ENCODE data around the gene PCSK5.
"Not testable (repeated sequence)": the region's sequence is repeated elsewhere in the genome, so short reads cannot be mapped to it uniquely, and the experiment has no call there.

Gene PCSK5

DNA sequence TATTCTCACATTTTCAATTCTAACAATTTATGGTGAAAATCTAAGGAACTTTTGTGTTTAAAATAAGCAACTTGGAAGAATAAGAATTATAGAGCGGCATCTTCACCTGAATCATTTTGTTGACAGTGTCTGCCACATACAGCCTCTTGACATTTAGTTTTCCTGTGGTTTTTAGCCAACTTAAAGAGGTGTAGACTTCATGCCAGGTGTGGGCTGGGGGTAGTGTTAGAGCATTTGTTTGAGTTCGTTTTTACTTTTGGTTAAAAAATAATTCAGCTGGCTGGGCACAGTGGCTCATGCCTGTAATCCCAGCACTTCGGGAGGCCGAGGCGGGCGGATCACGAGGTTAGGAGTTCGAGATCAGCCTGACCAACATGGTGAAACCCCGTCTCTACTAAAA is 72.8 kb downstream of the PCSK5 start:
- not testable (repeated sequence) for DNase-seq (ENCODE audit: low spot score)

DNA sequence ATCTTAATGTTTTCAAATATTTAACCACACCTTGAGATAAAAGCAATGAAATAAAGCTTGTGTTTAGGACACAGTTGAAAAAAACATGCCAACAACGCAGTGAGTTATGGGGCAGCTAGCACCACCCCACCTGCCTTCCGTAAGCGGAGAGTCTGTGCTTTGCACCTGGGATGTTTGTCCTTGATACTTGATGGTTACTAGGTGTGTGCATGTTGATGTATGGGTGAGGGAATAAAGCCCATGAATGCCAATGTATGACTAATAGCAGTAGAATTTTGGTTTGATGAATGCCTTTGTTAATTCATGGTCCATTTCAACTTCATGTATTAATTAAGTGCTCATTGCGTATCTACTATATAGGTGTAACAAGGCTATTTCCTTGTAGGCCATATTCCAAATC is 74.0 kb downstream of the PCSK5 start:
- no peak for DNase-seq (ENCODE audit: low spot score)

DNA sequence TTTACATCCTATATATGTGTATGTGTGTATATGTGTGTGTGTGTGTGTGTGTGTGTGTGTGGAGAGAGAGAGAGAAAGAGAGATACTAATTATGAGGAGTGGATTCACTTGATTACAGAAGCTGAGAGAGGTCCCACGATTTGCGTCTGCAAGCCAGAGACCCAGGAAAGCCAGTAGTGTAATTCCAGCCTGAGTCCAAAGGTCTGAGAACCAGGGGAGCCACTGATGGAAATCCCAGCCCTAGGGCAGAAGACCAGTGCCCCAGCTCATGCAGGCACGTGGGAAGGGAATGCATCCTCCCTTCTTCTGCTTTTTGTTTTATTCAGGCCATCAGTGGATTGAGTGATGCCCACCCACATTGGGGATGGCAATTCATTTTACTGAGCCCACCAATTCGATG is 74.8 kb downstream of the PCSK5 start:
- DNase-seq (ENCODE audit: low spot score) = no peak

DNA sequence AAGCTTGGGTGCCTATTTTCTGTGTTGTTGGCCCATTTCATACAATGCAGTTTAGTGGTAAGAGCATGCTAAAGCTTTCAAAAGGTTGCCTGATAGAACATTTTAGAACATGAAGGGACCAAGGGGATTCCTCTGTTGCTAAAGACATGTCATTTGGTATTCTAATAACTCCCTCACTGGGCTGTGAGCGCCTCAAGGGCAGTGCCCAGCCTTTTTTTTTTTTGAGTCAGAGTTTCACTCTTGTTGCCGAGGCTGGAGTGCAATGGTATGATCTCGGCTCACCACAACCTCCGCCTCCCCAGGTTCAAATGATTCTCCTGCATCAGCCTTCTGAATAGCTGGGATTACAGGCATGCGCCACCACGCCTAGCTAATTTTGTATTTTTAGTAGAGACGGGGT is 77.1 kb downstream of the PCSK5 start:
- DNase-seq (ENCODE audit: low spot score) = no peak

DNA sequence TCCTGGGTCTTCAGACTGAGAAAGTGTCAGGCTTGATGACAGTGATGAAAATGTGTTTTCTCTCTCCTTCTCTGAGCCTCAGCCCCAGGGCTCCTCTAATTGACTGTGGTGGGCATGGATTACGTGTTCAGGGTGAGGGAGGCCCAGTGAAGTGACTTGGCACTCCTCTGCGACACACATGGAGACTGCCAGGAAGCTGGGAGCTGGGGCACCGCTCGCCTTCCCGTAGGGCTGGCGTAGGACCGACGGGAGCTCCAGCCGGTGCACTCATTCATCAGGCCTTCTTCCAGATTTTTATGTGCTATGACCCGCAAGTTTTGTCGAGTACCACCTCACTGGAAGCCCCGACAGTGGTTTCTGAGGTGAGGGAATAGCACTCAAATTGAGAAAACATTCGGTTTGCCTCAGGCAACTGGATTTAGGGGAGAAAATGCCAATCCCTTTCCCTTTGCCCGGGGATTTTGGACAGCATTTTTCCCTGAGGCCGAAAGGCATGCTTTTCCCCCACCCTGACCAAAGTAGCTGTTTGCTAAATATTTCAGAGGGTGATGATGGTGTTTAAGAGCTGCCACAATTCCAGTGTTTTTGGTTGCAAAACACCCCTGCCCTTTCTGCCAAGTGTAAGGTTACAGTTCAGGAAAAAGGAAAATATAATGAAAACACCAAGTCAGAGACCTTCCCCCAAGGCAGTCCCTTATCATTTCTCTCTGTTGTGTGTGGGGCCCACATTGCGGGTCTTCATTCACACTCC is 83.7 kb downstream of the PCSK5 start:
- DNase-seq (ENCODE audit: low spot score) = no peak

DNA sequence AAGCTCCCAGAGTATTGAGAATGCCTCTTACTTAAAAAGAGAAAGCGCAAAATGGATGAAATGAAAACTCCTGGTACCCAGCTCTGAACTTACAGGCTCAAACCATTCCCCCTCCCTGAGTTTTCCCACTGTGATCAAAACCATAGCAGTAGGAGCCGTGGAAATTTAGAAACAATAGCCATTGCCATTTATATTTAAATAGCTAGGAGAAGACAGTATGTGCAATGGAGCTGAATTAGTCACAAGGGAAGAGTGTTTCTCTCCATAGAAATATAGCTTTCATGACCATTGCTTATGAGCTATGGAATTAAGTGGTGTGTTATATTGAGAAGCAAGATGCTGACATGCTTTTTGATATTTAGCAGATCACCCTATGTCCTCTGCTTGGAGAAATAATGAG is 84.6 kb downstream of the PCSK5 start:
- no peak for DNase-seq (ENCODE audit: low spot score)

DNA sequence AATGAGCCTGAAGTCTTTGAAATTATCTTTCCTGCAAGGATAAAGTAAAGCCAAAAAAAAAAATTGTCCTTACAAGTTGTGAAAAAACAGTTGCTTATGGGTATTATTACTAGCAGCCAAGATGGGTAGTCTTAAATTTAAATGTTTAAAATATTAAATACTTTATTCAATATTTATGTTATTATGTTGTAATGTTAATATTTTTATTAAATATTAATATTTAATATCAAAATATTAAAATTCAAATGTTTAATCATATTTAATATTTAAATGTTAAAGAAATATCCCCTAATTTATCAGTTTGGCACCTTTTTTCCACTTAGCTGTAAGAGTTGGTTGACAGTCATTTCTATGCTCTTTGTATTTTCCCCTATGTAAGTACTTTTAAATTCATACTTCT is 86.1 kb downstream of the PCSK5 start:
- no peak for DNase-seq (ENCODE audit: low spot score)

DNA sequence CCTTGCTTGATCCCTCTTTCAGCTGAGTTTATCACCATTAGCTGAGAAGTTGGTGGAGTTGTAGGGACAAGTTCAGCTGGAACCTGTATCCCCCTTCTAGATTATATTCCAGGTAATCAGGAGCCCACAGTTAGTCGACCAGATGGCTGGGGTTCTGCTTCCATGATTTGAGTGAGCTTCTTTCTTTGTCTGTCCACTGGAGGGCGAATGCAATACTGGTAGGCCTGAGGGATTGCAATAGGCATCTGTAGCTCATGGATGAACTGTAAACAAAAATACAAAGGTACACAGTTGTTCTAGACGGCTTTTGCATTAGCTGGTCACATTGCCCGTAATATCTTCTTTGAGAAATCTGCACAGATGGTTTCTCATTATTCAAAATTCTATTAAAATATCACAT is 88.9 kb downstream of the PCSK5 start:
- no peak for DNase-seq (ENCODE audit: low spot score)

DNA sequence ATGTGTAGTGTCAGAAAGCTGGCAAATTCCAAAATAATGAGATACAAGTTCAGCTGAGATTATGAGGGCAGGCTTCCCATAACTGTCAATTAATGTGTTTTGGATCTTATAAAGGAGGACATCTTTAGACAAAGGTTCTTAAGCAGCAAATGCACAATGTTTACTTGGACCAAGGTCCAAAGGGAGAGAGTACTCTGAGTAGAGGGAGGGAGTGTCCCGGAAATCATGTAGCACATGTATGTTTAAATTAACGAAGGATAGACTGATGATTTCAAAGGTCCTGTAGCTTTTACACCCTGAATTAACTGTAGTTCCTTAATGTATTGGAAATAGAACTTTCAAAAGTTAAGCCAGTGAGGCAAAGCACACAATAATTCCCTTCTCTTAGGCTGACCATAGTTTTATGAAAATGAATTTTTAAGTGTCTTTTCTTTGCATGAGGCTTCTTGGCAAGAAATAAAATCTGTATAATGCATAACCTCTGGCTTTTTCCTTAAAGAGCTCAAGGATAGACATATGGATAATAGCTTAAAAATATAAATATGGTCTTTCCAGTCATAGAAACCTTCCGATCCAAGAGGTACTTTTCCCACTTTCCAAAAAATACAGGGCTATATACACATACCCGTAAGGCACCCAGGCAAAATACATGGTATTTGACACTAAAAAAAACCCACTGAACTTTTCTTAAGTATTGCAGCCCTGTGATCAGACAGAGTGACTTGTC is 93.0 kb downstream of the PCSK5 start:
- no peak for DNase-seq (ENCODE audit: low spot score)

DNA sequence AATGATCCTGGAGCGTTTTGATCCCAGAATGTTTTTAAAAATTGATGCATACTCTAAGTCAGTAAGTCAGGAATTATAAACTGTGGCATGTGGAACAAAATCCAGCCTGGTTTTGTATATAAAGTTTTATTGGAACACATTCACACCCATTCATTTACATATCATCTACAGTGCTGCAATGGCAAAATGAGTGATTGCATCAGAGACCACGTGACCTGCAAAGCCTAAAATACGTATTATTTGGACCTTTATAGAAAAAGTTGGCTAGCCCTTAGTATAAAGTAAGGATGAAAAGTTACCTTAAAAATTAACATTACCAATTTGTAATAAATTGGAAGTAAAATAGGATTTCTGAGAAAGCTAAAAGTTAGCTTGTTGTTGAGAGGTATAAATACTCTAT is 95.0 kb downstream of the PCSK5 start:
- no peak for DNase-seq (ENCODE audit: low spot score)

DNA sequence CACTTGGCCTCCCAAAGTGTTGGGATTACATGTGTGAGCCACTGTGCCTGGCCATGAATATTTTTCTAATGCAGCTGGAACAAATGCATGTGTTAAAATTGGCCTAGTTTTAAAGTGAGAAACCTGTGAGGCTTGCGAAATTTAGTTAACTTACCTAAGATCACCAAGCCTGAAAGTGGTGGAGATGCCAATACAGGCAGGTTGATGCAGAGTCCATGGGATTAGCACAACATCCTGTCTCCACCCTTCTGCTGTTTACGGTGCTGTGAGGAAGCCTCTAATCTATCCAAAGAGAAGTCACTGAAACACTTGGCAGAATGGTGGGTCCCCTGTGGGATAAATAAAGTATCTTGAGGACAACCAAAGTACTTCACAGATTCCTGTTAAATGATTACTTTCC is 98.2 kb downstream of the PCSK5 start:
- DNase-seq (ENCODE audit: low spot score) = no peak

DNA sequence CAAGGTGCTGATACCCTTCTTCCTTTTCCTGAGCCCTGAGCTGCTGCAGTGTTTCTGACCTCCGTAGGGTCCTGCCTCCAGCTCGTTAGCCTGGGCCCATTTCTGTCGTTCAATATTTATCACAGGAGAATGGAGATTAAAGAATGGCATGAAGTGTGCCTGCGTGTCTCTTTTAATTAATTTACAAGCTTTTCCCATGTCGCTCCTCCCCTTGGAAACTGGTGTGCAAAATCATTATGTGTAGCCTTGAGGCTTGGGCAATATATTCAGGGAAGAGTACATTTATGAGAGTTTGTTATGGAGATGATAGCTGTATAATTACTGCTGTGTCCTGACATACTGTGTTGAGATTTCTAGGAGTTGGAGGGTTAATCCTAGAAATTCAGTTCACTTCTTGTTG is 99.7 kb downstream of the PCSK5 start:
- DNase-seq (ENCODE audit: low spot score) = no peak

DNA sequence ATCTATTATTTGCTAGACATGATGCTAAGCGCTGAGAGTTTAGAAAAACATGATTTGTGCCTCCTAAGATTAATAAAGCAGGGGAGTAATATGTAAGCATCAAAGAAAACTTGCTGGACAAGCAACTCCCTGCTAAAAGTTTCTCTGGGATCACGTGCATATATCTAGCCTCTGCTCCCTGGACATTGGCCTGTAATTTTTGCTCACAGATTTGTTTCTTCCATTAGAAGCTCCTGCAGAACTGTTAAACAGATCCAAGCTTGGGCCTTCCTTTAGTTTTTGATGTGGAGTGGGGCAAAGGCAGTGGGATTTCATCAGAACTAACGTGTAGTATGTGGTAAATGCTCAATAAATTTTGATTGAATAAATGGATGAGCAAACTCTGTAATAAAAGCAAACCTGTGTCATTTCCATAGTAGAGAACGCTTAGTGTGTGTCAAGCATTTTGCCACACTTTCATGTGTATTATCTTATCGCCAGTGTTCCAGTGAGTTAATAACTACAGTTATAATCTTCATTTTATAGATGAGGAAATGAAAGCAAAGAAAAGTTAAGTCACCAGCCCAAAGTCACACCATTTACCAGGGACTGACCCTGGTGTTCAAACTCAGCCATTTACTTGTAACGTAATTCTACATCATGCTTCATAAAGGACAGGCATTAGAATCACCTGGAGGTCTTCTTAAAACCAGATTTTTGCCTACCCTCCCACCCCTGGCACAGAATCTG is 100.3 kb downstream of the PCSK5 start:
- no peak for DNase-seq (ENCODE audit: low spot score)

DNA sequence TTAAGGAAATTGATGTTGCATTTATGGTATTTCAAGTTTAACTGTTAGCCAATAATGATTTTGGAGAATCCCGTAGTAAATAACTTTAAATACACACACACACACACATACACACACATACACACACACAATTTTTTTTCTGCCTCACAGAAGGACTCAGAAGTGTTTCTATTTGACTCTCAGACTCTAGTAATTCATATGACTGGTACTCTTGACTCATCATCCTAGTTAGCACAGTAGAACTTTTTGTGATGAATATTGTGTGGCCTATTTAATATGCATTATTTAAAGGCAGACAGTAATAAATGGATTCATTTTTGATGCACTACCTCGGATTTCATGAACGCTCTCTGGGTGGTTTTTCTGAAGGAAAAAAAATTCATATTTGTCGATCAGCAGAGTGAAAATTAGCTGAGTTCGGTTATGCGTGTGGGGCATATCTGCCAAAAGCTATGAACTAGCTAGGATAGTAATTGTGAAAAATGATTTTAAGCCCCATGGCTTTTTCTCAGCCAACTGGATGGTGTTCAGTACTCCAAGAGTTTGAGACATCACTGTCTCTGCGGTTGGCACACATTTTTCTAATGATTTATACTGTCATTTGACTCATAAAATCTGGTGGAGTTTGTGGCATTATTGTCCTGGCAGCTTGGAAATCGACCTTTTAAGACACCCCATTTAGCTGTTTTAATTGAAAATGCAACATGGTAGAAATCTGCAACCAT is 102.2 kb downstream of the PCSK5 start:
- DNase-seq (ENCODE audit: low spot score) = no peak

DNA sequence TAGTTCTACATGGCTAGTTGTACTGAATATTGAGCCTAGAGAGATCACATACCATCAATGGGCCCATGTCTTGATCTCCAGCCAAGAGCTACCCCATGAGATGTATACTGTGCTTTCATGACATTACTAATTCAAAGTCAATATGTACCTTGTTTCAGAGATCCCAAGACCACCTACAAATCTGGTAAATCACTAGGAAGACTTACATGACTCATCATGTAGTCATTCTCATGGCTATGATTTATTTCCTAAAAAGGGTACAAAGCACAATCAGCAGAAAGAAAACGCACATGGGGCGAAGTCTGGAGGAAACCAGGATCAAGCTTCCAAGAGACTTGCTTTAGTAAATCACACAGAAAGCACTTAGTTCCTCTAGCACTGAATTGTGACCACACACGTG is 103.0 kb downstream of the PCSK5 start:
- no peak for DNase-seq (ENCODE audit: low spot score)

DNA sequence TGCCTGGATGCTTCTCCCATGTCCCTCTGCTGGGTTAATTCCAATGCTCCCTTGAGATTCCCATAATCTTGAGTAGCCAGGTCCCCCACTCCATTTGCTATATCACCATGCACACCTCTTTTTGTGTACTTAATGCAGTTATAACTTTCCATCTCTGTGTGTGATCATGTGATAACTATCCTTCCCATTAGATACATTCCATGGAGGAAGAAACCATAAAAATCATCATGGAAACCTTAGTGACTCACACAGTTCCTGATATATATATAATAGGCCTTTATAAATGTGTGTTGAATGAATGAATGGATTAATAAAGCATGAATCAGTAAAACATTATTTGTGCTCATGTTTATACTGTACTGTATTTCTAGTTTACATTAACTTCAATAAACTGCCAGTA is 104.6 kb downstream of the PCSK5 start:
- no peak for DNase-seq (ENCODE audit: low spot score)

DNA sequence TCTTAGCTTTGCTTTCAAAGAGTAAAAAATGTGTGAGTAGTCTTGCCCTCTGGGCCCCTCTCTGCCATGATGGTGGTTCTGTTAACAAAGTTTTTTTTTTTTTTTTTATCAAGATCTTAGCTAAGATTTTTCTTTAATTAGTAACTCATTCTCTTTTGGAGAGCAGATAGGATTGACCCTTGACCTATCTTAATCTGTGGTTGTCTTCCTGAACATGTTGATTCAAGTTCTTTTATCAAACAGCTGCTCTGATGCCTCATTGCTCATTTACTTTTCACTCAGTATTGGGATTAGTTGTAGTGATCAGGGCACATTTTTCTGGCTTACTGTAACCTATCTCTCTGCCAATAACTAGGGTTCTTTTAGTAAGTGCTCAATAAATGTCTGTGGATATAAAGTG is 106.3 kb downstream of the PCSK5 start:
- no peak for DNase-seq (ENCODE audit: low spot score)

DNA sequence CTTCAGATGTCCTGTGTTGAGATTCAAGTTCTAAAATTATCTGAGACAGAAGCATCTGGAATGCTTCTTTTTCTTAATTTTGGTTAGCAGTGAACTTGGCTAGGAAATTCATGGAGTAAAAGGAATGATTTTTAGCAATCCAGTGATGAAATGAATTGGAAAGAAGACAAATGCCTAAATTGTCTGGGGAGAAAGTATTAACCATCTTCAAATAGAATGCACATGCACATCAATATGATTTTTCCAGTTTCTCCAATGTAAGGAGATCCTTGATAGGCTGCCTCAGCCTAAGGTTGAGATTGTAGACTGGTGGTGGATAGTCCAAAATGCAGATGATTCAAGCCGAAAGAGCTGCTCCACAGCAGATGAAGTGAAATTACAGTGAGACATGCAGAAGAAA is 106.7 kb downstream of the PCSK5 start:
- no peak for DNase-seq (ENCODE audit: low spot score)

DNA sequence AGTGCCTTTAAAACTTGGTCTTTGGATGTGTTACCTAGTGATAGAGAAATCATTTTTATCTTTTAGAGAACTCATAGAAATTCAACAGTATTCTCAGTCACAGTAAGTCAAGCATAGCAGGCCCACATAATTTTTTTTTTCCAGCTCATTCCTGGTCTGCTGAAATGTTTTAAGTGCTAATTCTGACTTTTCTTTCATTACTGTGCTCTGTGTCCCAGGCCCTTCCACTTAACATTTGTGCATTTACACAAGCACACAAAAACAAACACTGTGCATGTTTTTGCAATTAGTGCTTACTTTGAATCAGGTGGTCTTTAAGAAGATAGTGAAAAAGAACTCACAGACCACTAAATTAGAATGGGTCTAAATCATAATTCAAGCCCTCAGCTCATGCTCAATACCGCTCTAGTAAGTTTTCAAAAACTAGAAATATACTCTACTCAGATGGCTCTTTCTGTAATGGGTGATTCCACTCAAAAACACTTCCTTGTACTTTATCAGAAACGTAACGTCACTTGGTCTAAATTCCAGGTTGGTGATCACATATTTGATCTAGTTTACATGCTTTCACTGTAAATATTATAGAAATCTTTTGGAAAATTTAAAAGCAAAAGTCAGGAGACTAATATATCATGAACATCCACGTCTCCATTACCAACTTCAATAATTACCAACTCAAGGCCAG is 107.8 kb downstream of the PCSK5 start:
- no peak for DNase-seq (ENCODE audit: low spot score)

DNA sequence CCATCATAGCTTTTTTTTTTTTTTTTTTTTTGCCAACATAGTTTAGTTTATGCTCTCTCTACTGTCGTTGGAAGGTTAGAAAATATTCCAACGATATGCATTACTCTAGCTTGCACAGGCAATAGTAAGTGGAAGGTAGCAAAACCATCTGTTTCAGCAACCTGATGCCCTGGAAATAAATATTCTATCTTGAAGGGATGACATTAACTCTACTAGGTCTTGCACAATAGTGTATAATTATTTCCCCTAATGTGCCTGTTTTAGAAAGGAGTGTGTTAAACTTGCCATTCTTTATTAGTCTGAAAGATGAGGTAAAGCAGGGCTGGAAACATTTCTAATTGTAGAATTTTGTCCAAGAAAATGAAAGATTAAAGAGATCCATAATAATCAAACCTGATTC is 111.0 kb downstream of the PCSK5 start:
- DNase-seq (ENCODE audit: low spot score) = no peak

DNA sequence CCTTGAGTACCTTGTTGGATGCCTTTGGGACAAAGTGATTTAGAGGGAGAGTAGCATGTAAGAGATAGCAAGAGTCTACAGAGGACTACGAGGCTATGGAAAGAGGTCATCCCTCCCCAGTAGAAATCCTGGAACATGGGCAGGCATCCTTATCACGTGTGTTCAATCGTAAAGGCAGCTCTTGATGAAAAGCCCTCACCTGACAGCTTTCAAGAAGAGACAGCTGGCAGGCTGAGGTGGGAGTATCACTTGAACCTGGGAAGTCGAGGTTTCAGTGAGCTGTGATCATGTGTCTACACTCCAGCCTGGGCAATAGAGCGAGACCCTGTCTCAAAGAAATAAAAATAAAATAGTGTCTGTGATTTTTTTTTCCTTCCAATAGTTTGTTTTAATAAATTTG is 112.6 kb downstream of the PCSK5 start:
- DNase-seq (ENCODE audit: low spot score) = no peak

DNA sequence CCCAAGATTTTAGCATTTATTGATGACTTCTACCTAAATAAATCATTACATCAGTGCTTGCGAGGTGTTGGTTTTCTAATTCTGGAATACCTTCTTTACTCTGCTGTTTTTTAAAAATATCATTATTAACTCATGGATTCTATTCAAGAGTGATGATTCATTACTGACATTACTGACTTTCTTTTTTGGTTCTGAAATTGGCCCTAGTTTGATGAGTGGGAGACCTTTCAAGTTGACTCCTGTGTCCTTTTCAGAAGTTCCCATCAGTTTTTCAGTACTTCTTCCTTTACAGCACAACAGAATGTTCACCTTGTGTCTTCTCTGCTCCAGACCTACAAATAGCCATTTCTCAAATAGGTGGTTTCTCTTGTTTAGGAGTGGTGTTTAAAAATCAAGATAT is 114.1 kb downstream of the PCSK5 start:
- no peak for DNase-seq (ENCODE audit: low spot score)

All from CD4-positive, alpha-beta T cell treated with Interleukin-6 at 100 ng/mL for 8 hours (primary cell).